ENCODE results near the gene NEK6.
A peak's percentile ranks its signal among the peaks of the same experiment; 100 is the strongest.

NEK6 gene

DNA sequence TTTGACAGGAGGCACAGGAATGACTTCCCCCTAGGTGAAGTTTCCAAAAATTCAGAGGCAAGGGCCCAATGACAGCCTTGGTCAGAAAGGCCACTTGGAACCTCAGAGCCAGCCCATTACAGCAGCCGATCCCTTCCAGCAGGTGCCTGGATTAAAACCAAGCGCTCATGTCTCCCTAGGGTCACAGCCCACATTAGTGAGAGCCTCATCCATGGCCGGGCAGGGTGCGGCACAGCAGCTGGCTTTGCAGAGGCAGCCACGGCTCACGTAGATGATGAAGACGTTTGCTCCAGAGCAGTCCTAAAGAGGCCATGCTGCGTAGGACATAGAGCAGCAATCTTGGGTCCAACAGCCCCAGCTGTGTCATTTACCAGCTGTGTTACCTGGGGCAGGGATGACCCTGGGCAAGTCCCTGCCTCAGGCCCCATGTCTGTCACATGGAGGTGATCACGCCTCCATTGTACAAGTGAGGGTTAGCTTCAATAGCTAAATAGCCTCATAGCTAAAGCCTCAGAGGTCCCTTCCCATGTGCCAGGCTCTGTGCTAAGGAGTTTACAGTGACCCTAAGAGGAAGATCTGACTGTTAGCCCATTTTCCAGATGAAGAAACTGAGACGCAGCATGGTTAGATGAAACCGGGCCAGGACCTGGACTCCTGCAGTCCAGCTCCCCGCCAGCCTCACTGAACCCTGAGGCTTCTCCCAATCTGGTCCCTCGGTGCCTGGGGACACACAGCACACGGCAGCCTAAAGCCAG is 39.2 kb downstream of the NEK6 start:
- DNase-seq (ENCODE audit: low read depth): no peak

DNA sequence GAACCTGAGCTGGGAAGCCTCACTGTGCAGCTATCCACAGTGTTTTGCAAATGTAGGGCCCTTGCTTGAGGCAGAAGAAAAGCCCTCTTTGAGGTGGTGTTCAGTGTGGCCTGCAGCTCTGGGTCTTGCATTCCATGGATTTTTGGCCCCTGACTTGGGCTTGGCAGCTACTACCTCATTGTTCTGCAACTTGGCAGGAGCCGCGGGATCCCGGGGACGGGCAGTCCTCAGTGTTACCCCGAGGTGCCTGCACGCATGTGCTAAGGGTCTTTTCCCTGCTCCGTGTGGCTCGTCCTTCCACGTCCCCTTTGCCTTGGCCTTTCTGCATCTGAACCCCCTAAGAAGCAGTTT is 39.8 kb downstream of the NEK6 start:
- no peak for DNase-seq (ENCODE audit: low read depth)

DNA sequence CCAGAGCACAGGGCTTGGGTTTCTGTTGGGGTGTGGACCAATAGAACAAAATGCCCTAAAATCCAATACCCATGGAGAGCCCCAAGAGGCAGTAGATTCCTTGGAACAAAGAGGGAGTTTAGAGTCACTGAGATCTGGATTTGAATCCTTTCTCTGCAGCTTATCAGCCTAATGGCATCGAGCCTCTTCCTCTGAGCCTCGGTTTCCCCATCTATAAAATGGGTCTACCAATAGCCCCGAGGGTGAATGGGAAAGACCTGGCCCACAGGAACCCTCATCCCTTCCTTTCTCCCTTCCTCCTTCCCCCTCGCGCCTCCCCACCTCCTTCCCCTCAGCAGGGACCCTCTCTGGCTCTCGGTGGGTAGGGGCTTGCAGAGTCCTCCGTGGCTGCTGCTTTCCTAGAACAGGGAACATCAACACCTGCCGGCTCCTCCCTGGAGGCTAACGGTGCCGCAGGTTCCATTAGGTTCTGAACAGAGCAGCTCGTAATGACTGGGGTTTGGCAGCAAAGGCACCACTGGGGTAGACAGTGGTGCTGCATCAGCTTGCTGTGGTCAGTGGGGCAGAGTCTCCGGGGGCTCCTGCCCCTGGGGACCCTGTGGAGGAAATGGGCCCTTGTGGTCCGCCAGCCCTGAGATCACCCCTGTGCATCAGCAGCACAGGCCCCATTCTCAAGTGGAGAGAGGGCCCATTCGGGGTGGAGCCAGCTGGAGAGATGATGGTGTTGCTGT is 40.3 kb downstream of the NEK6 start:
- DNase-seq (ENCODE audit: low read depth): no peak

DNA sequence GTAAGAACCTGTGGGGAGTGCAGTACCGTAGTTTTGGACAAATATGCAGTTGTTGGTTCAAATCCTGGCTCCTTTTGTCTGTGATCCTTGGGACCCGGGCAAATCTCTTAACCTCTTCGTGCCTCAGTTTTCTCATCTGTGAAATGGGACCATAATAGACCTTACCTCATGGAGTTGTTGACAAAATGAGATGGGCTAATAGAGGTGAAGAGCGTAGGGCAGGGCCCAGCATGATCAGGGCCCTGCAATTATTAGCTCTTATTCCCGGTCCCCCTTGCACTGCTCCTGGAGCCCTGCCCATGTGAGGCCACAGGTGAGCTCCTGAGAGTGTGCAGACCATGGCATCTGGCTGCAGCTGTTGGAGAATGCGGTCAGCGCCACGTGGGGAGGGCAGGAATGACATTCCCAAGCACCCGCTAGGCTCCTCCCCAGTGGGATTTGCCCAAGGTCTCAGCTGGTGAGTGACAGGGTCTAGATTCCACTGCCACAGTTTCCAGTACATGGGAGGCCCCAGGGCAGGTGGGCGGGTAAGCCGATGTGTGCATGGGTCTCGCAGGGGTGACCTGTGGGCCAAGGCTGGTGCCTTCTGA is 41.0 kb downstream of the NEK6 start:
- no peak for DNase-seq (ENCODE audit: low read depth)

DNA sequence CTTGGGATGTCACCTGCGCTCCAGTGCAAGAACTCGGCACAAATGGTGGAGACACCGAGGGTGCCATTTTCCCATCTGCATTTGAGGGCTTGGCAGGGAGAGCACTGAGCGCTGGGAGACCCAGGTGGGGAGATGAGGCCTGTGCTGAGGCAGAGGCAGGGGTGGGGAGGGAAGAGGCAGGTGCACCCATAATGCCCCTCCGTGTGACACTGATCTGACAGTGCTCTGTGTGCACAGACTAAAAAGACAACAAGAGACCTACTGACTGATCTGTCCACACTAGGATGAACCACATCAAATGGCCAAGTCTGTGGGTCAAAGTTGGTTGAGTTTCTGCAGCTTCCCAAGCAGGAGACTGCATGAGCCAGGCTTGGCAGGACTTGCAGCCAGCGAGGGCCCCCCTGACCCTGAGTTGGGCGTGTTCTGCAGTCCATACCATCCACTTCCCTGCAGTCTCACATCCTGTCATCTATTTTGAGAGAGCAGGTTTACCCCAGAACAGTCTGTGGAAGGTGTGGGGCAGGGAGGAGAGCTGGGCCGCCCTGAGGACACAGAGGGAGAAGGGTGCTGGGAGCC is 41.9 kb downstream of the NEK6 start:
- DNase-seq (ENCODE audit: low read depth): no peak

DNA sequence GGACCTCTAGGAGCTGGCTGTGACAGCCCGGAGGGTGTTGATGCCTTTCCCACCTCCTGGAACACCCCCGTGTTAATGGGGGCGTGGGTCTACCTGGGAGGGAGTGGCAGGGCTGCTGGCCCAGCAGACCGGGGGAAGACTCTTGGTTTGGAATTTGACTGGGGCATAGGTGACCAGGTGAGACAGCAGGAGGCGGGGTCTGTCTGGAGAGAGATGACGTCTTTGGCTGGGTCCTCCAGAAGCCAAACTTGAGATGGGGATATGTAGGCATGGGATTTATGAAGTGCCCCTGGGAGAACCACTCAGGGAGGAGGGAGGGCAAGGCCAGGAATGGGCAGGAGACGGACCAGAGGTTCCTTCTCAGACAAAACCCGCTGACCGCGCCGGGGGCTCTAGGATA is 42.6 kb downstream of the NEK6 start:
- no peak for DNase-seq (ENCODE audit: low read depth)

DNA sequence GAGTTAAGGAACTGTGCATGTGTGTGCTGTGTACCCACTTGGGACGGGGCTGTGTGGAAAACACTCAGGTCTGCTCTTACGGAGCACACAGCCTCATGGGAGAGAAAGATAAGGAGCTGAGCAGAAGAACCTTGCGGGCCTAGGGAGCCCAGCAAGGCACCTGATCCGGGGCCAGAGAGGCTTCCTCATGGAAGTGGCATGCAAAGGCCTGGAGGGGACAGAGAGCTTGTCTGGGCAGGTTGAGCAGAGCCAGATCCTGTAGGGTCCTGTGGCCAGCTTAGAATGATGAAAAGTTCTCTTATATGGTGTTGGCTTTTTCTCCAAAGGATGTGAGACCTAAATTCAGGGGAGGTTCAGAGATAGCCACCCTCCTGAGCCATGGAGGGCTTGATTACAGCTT is 45.2 kb downstream of the NEK6 start:
- no peak for DNase-seq (ENCODE audit: low read depth)

DNA sequence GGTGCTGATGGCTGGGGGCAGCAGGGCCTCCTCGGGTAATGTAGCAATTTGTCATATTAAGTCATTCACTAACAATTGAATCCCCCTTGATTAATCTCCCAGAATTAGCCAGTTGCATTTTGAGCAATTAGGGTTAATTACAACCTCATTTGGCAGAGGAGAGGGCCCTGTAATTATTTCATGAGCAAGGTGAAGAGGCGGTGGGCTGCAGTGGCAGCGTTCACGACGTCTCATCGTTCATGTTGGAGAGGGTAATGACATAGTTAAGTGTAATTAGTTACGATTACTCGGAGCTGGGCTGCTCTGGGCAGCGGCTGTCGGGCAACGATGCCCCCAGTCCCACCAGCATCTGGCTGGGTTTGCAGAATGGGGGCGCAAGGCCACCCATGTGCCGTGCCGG is 46.0 kb downstream of the NEK6 start:
- DNase-seq (ENCODE audit: low read depth): no peak

DNA sequence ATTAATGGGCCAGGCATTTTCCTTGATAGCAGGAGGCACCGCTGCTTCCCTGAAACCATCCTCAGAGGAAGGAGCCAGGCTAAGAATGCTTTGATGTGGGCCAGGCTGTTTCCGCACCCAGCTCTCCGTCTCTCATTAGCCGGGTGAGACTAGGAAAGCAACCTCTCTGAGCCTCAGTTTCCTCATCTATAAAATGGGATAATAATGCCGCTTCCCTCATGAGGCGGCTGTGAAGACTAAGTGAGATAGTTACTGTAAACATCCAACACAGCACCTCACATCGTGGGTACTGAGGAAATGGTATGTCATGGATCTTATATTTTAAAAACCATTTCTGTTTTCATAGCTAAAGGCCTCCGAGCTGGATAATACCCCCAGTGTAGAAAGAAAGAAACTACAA is 46.5 kb downstream of the NEK6 start:
- DNase-seq (ENCODE audit: low read depth): no peak

DNA sequence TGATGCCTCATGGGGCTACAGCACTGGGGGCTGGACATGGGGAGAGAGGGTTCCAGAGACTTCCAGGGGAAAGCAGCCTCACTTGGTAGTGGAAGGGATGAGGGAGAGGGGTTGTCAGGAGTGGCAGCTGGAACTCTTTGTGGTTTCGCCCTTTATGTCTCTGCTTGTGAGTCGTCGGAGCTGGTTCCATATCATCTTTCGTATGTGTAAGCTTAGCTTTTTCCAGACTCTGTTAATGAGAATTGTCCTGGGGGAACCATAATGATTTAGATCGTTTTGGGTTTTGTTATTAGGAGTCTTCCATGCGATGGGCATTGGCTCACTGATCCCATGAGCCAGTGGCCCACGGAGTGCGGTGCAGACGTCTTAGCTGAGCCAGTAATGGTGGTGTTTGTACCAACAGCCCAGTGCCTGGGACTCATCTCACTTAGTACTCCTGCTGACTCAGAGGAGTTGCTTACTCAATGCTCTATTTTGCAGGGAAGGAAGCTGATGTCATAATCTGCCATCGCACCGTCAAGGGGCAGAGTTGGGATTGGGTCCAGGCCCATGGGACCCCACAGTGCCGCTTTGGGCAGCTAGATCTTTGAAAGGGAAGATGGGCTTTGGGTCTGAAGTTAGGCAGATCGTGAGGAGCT is 48.5 kb downstream of the NEK6 start:
- DNase-seq (ENCODE audit: low read depth): no peak

DNA sequence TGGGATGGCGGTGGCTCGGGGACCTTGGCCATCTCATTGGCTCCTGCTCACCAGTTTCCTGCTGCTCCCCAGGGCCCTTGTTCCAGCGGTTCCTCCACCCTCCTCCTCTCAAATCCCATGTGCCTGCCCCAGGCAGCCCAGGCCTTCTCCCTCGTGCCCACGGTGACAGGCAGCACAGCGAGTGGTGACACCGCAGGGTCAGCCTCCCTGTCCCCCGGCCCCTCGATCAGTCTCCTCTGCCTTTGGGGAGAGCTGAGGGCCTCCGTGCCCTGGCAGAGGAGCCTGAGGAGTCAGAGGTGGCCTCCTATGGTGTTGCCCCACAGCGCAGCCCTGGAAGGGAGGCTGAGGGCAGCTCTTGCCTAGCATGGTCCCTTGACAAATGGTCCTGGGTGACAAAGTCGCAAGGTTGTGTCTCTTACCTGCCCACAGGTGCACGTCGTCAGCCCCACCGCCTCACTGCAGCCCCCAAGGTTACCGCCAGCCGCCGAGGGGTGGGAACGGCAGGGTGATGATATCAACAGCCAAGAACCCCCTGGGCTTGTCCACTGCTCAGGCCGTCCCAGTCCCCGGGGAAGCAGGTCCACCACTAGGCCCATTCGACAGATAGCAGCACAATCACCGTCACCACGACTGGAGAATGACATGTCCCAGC is 49.8 kb downstream of the NEK6 start:
- no peak for DNase-seq (ENCODE audit: low read depth)

DNA sequence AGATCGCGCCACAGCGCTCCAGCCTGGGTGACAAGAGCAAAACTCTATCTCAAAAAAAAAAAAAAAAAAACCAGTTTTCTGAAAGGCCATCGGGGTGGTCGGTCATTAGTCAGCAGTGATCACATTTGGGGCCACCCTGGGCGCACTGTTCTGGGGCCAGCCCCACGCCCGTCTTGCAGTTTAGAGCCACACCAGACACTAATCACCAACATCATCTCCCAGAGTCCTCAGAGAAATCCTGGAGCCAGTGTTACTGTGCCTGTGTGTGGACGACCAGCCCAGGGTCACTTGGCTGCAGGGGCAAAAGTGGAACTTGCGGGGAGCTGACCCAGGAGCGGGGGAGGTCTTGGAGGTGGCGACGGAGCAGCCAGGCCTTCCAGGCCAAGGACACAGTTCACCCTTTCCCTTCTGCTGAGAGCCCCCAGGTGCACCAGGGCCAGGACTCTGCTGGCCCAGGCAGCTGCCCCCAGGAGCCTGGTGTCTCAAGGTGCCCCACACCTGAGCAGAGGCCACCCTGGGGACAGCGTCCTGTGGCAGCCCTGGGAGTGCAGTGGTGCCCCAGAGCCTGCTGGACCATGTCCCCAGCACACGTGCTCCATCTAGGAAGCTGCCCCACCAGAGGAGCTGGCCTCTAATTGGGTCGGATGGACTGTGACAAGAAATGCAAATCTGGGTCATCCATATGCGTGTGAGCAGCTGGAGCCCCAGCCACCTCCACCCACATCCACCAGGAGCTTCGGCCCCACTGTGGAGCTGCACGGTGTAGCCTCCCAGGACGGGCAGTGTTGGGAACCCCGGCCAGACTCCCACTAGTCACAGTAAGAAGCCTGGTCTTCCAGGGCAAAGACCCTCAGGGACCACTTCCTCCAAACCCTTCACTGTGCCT is 51.1 kb downstream of the NEK6 start:
- DNase-seq (ENCODE audit: low read depth): no peak

DNA sequence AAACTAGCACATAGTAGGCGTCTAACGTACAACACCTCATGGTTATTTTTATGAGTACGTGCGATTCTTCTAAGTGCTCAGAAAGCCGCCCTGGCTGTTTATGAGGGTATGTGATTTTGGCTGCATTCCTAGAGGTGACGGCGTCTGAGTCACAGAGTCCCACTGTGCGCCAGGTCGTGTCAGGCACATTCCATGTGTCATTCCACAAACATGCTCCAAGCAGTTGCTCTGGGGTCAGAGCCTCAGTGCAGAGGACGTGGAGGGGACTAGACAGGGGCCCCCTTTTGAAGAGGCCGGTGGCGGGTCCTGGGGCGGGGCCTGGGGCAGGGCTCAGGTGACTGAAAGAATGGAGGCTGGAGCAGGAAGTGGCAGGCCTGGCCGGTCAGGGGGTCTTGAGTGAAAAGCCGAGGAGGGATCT is 51.9 kb downstream of the NEK6 start:
- no peak for DNase-seq (ENCODE audit: low read depth)

DNA sequence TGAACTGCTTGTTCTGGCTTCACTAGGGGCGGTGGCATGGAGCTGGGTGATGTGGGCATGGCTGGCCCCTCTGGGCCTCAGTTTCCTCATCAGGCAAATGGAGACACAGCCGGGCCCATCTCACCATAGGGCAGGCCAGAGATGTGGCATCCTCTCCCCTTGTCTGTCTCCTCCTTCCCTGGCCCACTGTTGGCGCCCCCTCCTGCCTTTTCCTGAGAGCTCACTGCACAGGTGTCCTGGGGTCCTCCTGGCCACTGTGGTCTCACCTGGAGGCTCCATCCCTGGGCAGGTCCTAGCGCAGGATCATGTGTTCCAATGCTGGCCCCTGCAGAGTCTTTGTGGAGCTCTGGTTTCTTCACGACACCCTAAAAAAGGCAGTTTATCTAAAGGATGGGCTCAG is 53.5 kb downstream of the NEK6 start:
- no peak for DNase-seq (ENCODE audit: low read depth)

DNA sequence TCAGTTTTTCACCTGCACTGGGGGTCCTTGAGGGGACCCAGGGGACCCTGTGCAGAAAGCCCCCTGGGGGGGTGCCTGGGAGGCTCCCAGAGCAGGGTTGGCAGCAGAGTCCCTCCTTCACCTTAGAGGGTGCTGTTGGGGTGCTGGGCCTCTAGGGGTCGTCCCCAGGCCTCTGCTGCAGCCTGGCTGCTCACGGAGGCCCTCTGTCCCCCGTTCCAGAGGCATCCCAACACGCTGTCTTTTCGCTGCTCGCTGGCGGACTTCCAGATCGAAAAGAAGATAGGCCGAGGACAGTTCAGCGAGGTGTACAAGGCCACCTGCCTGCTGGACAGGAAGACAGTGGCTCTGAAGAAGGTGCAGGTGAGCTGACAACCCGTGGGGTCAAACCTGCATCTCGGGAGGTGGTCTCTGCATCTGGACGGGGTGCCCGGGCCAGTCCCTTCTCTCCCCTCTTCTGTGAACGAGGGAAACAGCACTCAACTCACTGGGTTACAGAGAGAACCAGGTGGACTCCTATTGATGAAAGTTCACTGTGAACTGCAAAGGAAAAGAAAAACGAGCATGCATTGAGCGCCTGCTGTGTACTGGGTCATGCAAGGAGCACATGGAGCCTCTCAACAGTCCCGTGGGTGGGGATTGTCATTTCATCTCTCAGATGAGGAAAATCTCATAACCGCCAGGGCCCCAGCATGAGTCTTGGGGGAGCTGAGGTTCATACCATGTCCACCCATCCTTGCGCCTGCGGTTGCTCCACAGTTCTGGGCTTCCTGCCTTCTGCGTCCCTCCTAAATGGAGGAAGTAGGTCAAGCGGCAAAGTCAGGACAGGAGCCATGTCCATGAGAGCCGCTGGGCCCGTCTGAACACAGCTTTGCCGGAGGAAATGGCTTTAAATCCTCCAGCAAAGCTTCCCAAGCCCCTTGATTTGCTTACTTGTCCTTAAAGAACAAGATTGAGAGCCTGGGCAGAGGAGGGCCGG is 54.8 kb downstream of the NEK6 start:
- DNase-seq (ENCODE audit: low read depth): no peak

DNA sequence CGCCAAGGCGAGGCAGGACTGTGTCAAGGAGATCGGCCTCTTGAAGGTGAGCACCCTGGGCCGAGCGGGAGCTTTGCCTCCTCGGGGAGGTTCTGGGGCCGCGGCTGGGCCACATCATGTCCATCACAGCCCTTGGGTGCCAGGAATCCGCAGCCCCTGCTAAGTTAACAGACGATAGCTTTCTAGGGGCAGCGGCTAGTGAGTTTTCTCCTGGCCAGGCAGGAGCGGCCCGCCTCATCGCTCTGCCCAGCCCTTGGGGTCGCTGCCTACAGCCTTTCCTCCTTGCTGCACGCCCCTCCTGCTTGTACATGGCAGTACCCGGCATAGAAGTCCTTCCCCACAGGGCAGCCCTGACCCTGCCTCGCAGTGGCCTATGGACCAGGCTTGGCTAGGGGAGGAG is 56.2 kb downstream of the NEK6 start:
- DNase-seq (ENCODE audit: low read depth): no peak

DNA sequence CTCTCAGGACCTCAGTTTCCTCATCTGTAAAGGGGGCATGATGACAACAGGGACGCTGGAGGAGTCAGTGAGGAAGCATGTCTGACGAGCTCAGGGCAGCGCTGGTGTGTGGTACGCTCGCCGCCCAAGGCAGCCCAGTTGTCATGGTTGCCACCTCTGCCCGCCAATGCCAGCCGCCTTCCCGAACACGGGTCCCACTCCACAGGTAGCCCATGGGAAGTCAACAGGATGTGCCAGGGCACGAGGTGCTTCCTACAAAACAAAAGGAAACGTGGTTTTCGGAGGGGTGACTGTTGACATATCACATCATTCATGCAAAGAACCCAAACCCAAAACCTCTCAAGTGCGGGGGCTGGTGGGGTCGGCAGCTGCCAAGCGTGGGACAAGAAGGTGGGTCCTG is 58.1 kb downstream of the NEK6 start:
- DNase-seq (ENCODE audit: low read depth): no peak

DNA sequence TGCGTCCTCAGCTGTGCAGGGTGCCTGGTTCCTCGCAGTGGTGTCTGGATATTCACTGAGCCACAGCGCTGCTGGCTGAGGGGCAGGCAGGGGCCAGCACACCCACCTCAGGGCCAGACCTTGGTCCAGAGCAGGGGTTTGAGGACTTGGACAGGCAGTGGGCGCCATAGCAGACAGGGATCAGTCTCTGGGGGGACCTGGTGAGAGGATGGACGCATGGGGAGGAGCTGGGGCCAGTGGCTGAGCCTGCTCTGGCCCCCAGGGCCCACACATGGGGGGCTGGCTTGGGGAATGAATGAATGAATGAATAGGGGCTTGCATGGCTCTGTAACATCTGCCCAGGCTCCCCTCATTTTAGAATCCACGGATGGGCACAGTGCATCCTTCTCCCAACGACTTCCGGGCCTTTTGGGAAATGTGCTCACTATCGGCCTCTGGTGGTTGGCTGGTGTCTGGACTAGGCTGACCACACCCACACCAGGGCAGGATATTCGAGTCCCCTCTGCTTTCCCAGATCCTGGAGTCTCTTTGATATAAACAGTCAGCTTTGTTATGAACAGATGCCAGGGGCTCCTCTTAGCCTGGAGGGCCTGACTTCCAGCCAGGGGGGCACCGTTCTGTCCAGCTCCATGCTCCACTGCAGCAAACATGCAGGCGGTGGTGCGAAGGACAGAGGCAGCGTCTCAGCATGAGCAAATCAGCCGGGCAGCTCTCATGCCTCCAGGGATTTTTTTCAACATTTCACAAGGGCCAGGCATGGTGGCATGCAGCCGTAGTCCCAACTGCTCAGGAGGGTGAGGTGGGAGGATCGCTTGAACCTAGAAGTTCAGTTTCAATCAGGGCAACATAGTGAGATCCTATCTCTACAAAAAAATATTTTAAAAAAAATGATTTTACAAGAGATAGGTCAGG is 62.6 kb downstream of the NEK6 start:
- peak; percentile 16 for DNase-seq (ENCODE audit: low read depth)

DNA sequence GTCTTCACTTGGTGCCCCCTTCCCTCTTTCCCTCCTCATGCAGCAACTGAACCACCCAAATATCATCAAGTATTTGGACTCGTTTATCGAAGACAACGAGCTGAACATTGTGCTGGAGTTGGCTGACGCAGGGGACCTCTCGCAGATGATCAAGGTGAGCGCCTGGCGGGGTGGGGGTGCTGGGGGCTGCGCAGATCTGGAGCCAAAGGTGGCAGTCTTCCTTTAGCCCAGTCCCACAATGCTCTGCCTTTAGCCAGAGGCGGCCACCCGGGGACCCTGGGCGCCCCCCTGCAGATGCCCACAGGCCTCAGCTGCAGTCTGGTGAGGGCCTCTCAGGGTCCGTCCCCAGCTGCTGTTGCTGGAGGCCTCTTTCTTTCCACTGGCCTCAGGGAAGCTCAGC is 63.7 kb downstream of the NEK6 start:
- no peak for DNase-seq (ENCODE audit: low read depth)

All from stimulated activated CD8-positive, alpha-beta memory T cell treated with anti-CD3 and anti-CD28 coated beads, Interleukin-12 subunit alpha, Interleukin-12 subunit beta, amount 100 ng/mL, for 1 hour (primary cell).